Liver (tissue), 9 donors: Measurements from ENCODE around the gene MBOAT1. TPM values are rescaled to one million over a fixed set of nuclear protein-coding genes. Genes with fewer than 3 reads are reported as not detected.

Experiments used
- DNase-seq: peaks from one replicate; pipeline ENCODE4 v3.0.0-alpha.2; 2017; ENCODE audit warnings: low spot score
- H3K27ac ChIP-seq, 2 donors: one replicate each; pipeline ENCODE4 v1.7.0; 2013; ENCODE audit warnings: inconsistent platforms in 2 of 2, low read length in 2 of 2, control low read depth in 1 of 2, low read depth in 1 of 2, mild to moderate bottlenecking in 1 of 2
- H3K27me3 ChIP-seq, 4 donors: one replicate each; pipeline versions ENCODE4 v1.6.1 to v1.7.0; 2013; ENCODE audit warnings: low read length in 3 of 4, inconsistent platforms in 1 of 4, mild to moderate bottlenecking in 1 of 4, moderate library complexity in 1 of 4; ENCODE audit not compliant: control insufficient read depth in 4 of 4, insufficient read depth in 4 of 4
- H3K36me3 ChIP-seq, 4 donors: one replicate each; pipeline versions ENCODE4 v1.6.1 to v1.7.0; 2013; ENCODE audit warnings: low read length in 3 of 4, mild to moderate bottlenecking in 3 of 4, low read depth in 1 of 4, moderate library complexity in 1 of 4; ENCODE audit not compliant: control insufficient read depth in 4 of 4, insufficient read depth in 3 of 4
- H3K4me1 ChIP-seq, 4 donors: one replicate each; pipeline versions ENCODE4 v1.6.1 to v1.7.0; 2013; ENCODE audit warnings: low read length in 3 of 4, mild to moderate bottlenecking in 3 of 4, moderate library complexity in 1 of 4; ENCODE audit not compliant: control insufficient read depth in 4 of 4, insufficient read depth in 4 of 4
- H3K4me3 ChIP-seq, 3 donors: one replicate each; pipeline versions ENCODE4 v1.6.1 to v1.7.0; 2013; ENCODE audit warnings: low read length in 3 of 3, control low read depth in 1 of 3, low read depth in 1 of 3, mild to moderate bottlenecking in 1 of 3
- H3K9ac ChIP-seq, 2 donors: one replicate each; pipeline ENCODE4 v1.7.0; 2013; ENCODE audit warnings: low read length in 2 of 2, mild to moderate bottlenecking in 2 of 2, moderate library complexity in 2 of 2, control low read depth in 1 of 2, low read depth in 1 of 2
- H3K9me3 ChIP-seq, 4 donors: one replicate each; pipeline versions ENCODE4 v1.6.1 to v1.7.0; 2013; ENCODE audit warnings: low read length in 3 of 4; ENCODE audit not compliant: control insufficient read depth in 4 of 4
- EGR1 ChIP-seq, 2 donors: IDR thresholded peaks; 2 replicates each; pipeline ENCODE4 v1.6.1; 2016 to 2018; ENCODE audit warnings: antibody characterized with exemption in 2 of 2, low read depth in 2 of 2
- FOXA1 ChIP-seq: IDR thresholded peaks from 2 replicates; pipeline ENCODE4 v1.6.1; 2016; ENCODE audit warnings: antibody characterized with exemption
- FOXA2 ChIP-seq: IDR thresholded peaks from 2 replicates; pipeline ENCODE4 v1.6.1; 2016; ENCODE audit warnings: antibody characterized with exemption
- GABPA ChIP-seq, 2 donors: IDR thresholded peaks in 1 of 2; conservative IDR thresholded peaks in 1 of 2; 2 replicates each; pipeline ENCODE4 v1.6.1; 2016; ENCODE audit warnings: antibody characterized with exemption in 2 of 2, mild to moderate bottlenecking in 1 of 2, moderate library complexity in 1 of 2
- HNF4A ChIP-seq, 2 donors: conservative IDR thresholded peaks; 2 replicates each; pipeline ENCODE4 v1.6.1; 2016; ENCODE audit warnings: antibody characterized with exemption in 2 of 2, mild to moderate bottlenecking in 2 of 2
- HNF4G ChIP-seq: IDR thresholded peaks from 2 replicates; pipeline ENCODE4 v1.6.1; 2016; ENCODE audit warnings: antibody characterized with exemption
- JUND ChIP-seq, 2 donors: IDR thresholded peaks; 2 replicates each; pipeline ENCODE4 v1.6.1; 2016; ENCODE audit warnings: antibody characterized with exemption in 2 of 2
- NR2F2 ChIP-seq: IDR thresholded peaks from 2 replicates; pipeline ENCODE4 v1.6.1; 2016; ENCODE audit warnings: antibody characterized with exemption
- RAD21 ChIP-seq, 2 donors: IDR thresholded peaks; 2 replicates each; pipeline ENCODE4 v1.6.1; 2016; ENCODE audit warnings: antibody characterized with exemption in 2 of 2, mild to moderate bottlenecking in 2 of 2
- RXRA ChIP-seq, 2 donors: IDR thresholded peaks; 2 replicates each; pipeline ENCODE4 v1.6.1; 2017 to 2018; ENCODE audit warnings: antibody characterized with exemption in 2 of 2, mild to moderate bottlenecking in 1 of 2
- SP1 ChIP-seq: IDR thresholded peaks from 2 replicates; pipeline ENCODE4 v1.6.1; 2018; ENCODE audit warnings: antibody characterized with exemption, mild to moderate bottlenecking
- TAF1 ChIP-seq: conservative IDR thresholded peaks from 2 replicates; pipeline ENCODE4 v1.6.1; 2016; ENCODE audit warnings: antibody characterized with exemption, mild to moderate bottlenecking
- YY1 ChIP-seq: IDR thresholded peaks from 2 replicates; pipeline ENCODE4 v1.6.1; 2016; ENCODE audit warnings: antibody characterized with exemption, mild to moderate bottlenecking
- WGBS: extraction: QIAGEN DNeasy Blood & Tissue Kit; methylation state at CpG from one replicate; pipeline ENCODE4 v1.1.7; 2013; 5-methylcytosine and 5-hydroxymethylcytosine counted together
- polyA plus RNA-seq, 2 donors: library from polyadenylated mRNA; stranded (reverse) in 1 of 2; unstranded in 1 of 2; fragments of 200-250 nt in 1 of 2; fragments of >200 nt in 1 of 2; fragmentation: Nextera tagmentation in 1 of 2; extraction: Ambion mirVana in 1 of 2; gene quantifications; one replicate each; pipeline versions ENCODE4 v1.2.1 to v1.2.3, GENCODE V29; 2013 to 2015
- total RNA-seq, 2 donors: library from RNA; depleted of rRNA; stranded (reverse); fragments of >200 nt; gene quantifications; one replicate each; pipeline ENCODE4 v1.2.3, GENCODE V29; 2014
- TF ChIP-seq, protein P1 (sequence below): IDR thresholded peaks from 2 replicates; pipeline ENCODE4 v1.6.1; 2016; ENCODE audit warnings: antibody characterized with exemption
- TF ChIP-seq, protein P2 (sequence below): fragments of 150-350 bp; IDR thresholded peaks from 2 replicates; pipeline ENCODE4 v1.5.1; 2017; ENCODE audit warnings: improper control_type of control experiment, low read depth, low read length; ENCODE audit not compliant: missing input control
- TF ChIP-seq, protein P3 (sequence below): IDR thresholded peaks from 2 replicates; pipeline ENCODE4 v1.6.1; 2016; ENCODE audit warnings: antibody characterized with exemption
- TF ChIP-seq, protein P4 (sequence below): IDR thresholded peaks from 2 replicates; pipeline ENCODE4 v1.6.1; 2016; ENCODE audit warnings: antibody characterized with exemption, mild to moderate bottlenecking
- TF ChIP-seq, protein P5 (sequence below): IDR thresholded peaks from 2 replicates; pipeline ENCODE4 v1.6.1; 2016; ENCODE audit warnings: antibody characterized with exemption
- donor health status: healthy.
- donor health status: healthy.
- donor health status: healthy.
- donor health status: healthy.
- donor health status: healthy.

The MBOAT1 gene
- total and polyA plus RNA-seq, 4 donors = 1.2 to 9.3 (median 3.3) TPM

DNA sequence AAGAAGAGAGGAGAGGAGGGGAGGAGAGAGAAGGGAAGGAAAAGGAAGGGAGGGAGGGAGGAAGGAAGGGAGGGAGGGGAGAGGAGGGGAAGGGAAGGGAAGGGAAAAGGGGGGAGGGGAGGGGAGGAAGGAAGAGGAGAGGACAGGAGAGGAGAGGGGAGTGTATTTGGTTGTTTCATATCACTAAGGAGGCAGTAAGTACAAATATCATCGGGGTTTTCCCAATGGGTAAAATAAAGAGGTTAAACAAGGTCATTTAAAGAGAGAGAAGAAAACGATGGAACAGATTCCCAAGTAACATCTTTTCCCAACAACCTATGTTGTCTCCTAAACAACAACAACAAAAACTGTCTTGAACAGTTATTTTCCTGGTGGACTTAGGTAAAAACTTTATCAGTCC is 43.6 kb downstream of the MBOAT1 start:
- peaks cover 0 to 10% (median 6%) of the 10 kb centered on the region in 4 donors for H3K4me1 ChIP-seq
- H3K9me3 ChIP-seq = no peaks in the 10 kb centered on the region
- WGBS = 55% methylated on average over 2 of the region's 2 CpGs
- H3K27ac ChIP-seq = peak overlapping the region; percentile 44 to 56
- H3K36me3 ChIP-seq = no peaks in the 10 kb centered on the region
- TF ChIP-seq NR2F2 (no peak), HNF4A (conservative IDR thresholded peaks at IDR 0.05) (no peak)
- H3K9ac ChIP-seq = no peak overlapping the region
- no peak overlapping the region for H3K4me3 ChIP-seq
- DNase-seq = no peak
- no peaks in the 10 kb centered on the region for H3K27me3 ChIP-seq

DNA sequence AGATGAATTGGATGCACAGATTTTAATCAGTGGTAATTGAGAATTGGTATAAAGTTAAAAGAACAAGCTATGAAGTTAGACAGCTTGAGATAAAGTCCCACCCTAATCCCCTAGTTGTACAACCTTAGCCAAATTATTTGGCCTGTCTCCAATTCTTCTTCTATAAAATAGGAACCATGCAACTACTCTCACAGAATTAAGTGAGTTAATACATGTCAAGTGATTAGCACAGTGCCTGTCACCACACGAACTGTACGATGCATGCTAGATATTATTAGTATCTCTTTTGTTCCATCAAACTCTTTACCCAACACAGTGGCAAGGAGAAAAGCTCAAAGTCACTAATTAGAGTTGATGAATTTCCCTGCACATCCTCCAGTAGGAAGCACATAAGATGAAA is 44.7 kb downstream of the MBOAT1 start:
- WGBS = 91% methylated on average over 2 of the region's 2 CpGs
- H3K9me3 ChIP-seq = no peaks in the 10 kb centered on the region

DNA sequence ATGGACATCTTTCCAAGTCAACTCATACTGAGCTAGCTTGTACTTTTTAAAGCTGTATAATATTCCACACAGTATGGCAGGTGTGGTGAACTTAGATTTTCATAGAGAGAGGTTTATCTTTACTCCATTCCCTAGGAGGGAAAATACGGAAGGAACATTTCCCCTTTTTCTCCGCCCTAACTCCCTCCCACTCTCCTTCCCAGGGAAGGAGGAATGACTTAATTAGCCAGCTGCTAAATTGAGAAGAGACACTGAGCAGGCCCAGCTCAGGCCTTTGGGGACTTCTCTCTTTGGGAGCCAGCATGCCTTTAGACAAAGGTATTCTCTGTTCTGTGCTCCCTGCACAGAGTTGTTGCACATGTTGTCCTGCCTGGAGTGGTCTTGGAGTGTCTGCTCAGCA is 46.1 kb downstream of the MBOAT1 start:
- WGBS = 92% methylated on average over 2 of the region's 2 CpGs
- Histone ChIP-seq H3K9me3 (no peaks in the 10 kb centered on the region), H3K27me3 (no peaks in the 10 kb centered on the region), H3K9ac (no peak overlapping the region), H3K4me3 (no peak overlapping the region), H3K27ac (no peak overlapping the region), H3K36me3 (no peaks in the 10 kb centered on the region), H3K4me1 (peaks cover 0 to 10% (median 6%) of the 10 kb centered on the region in 4 donors)
- DNase-seq = no peak
- TF ChIP-seq RAD21 (IDR thresholded peaks at IDR 0.05) (no peak), SP1 (no peak), FOXA1 (no peak), TAF1 (no peak), HNF4G (no peak), GABPA (IDR thresholded peaks at IDR 0.05 in 1 of 2, conservative IDR thresholded peaks at IDR 0.05 in 1 of 2) (no peak), YY1 (no peak), NR2F2 (no peak), JUND (IDR thresholded peaks at IDR 0.05) (no peak)
- TF ChIP-seq, protein P1, sequence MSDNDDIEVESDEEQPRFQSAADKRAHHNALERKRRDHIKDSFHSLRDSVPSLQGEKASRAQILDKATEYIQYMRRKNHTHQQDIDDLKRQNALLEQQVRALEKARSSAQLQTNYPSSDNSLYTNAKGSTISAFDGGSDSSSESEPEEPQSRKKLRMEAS = no peak
- TF ChIP-seq, protein P2, sequence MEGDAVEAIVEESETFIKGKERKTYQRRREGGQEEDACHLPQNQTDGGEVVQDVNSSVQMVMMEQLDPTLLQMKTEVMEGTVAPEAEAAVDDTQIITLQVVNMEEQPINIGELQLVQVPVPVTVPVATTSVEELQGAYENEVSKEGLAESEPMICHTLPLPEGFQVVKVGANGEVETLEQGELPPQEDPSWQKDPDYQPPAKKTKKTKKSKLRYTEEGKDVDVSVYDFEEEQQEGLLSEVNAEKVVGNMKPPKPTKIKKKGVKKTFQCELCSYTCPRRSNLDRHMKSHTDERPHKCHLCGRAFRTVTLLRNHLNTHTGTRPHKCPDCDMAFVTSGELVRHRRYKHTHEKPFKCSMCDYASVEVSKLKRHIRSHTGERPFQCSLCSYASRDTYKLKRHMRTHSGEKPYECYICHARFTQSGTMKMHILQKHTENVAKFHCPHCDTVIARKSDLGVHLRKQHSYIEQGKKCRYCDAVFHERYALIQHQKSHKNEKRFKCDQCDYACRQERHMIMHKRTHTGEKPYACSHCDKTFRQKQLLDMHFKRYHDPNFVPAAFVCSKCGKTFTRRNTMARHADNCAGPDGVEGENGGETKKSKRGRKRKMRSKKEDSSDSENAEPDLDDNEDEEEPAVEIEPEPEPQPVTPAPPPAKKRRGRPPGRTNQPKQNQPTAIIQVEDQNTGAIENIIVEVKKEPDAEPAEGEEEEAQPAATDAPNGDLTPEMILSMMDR = no peak
- TF ChIP-seq, protein P3, sequence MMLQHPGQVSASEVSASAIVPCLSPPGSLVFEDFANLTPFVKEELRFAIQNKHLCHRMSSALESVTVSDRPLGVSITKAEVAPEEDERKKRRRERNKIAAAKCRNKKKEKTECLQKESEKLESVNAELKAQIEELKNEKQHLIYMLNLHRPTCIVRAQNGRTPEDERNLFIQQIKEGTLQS = no peak
- TF ChIP-seq, protein P4, sequence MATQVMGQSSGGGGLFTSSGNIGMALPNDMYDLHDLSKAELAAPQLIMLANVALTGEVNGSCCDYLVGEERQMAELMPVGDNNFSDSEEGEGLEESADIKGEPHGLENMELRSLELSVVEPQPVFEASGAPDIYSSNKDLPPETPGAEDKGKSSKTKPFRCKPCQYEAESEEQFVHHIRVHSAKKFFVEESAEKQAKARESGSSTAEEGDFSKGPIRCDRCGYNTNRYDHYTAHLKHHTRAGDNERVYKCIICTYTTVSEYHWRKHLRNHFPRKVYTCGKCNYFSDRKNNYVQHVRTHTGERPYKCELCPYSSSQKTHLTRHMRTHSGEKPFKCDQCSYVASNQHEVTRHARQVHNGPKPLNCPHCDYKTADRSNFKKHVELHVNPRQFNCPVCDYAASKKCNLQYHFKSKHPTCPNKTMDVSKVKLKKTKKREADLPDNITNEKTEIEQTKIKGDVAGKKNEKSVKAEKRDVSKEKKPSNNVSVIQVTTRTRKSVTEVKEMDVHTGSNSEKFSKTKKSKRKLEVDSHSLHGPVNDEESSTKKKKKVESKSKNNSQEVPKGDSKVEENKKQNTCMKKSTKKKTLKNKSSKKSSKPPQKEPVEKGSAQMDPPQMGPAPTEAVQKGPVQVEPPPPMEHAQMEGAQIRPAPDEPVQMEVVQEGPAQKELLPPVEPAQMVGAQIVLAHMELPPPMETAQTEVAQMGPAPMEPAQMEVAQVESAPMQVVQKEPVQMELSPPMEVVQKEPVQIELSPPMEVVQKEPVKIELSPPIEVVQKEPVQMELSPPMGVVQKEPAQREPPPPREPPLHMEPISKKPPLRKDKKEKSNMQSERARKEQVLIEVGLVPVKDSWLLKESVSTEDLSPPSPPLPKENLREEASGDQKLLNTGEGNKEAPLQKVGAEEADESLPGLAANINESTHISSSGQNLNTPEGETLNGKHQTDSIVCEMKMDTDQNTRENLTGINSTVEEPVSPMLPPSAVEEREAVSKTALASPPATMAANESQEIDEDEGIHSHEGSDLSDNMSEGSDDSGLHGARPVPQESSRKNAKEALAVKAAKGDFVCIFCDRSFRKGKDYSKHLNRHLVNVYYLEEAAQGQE = no peak

More for the DNA sequence above, 44.7 kb downstream of the MBOAT1 start:
- no peak for DNase-seq
- no peak for TF ChIP-seq RAD21 (IDR thresholded peaks at IDR 0.05)
- TF ChIP-seq HNF4G = no peak
- TF ChIP-seq EGR1 (IDR thresholded peaks at IDR 0.05; ENCODE audit: low read depth in 2 of 2) = no peak
- TF ChIP-seq, protein P5, sequence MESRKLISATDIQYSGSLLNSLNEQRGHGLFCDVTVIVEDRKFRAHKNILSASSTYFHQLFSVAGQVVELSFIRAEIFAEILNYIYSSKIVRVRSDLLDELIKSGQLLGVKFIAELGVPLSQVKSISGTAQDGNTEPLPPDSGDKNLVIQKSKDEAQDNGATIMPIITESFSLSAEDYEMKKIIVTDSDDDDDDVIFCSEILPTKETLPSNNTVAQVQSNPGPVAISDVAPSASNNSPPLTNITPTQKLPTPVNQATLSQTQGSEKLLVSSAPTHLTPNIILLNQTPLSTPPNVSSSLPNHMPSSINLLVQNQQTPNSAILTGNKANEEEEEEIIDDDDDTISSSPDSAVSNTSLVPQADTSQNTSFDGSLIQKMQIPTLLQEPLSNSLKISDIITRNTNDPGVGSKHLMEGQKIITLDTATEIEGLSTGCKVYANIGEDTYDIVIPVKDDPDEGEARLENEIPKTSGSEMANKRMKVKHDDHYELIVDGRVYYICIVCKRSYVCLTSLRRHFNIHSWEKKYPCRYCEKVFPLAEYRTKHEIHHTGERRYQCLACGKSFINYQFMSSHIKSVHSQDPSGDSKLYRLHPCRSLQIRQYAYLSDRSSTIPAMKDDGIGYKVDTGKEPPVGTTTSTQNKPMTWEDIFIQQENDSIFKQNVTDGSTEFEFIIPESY = no peak
- no peak for TF ChIP-seq RXRA (IDR thresholded peaks at IDR 0.05)
- no peak for TF ChIP-seq NR2F2
- TF ChIP-seq GABPA (IDR thresholded peaks at IDR 0.05 in 1 of 2, conservative IDR thresholded peaks at IDR 0.05 in 1 of 2) = no peak
- TF ChIP-seq, protein P1 = no peak
- TF ChIP-seq JUND (IDR thresholded peaks at IDR 0.05) = no peak
- no peak for TF ChIP-seq FOXA2
- no peak for TF ChIP-seq SP1
- TF ChIP-seq, protein P3 = no peak
- Histone ChIP-seq H3K27me3 (no peaks in the 10 kb centered on the region), H3K4me1 (peaks cover 0 to 10% (median 6%) of the 10 kb centered on the region in 4 donors), H3K4me3 (no peak overlapping the region), H3K9ac (no peak overlapping the region), H3K27ac (no peak overlapping the region), H3K36me3 (no peaks in the 10 kb centered on the region)
